Muscle layer of colon (tissue), 2 donors: ENCODE results near the gene MARCOL.
"Not testable (repeated sequence)": the region's sequence is repeated elsewhere in the genome, so short reads cannot be mapped to it uniquely, and the experiment has no call there.

Experiments
- H3K27ac ChIP-seq: one replicate; pipeline ENCODE4 v1.7.0; 2013; ENCODE audit warnings: low read depth, mild to moderate bottlenecking, low read length, moderate library complexity
- H3K27me3 ChIP-seq, 2 donors: one replicate each; pipeline ENCODE4 v1.7.0; 2013; ENCODE audit warnings: low read length in 2 of 2, mild to moderate bottlenecking in 2 of 2; ENCODE audit not compliant: insufficient read depth in 2 of 2, control insufficient read depth in 1 of 2
- H3K36me3 ChIP-seq: one replicate; pipeline ENCODE4 v1.7.0; 2013; ENCODE audit warnings: mild to moderate bottlenecking, low read length; ENCODE audit not compliant: insufficient read depth
- H3K4me1 ChIP-seq: one replicate; pipeline ENCODE4 v1.7.0; 2013; ENCODE audit warnings: mild to moderate bottlenecking, low read length; ENCODE audit not compliant: insufficient read depth
- H3K4me3 ChIP-seq, 2 donors: one replicate each; pipeline ENCODE4 v1.7.0; 2013; ENCODE audit warnings: low read length in 2 of 2, low read depth in 1 of 2, mild to moderate bottlenecking in 1 of 2, moderate library complexity in 1 of 2
- H3K9ac ChIP-seq: one replicate; pipeline ENCODE4 v1.7.0; 2013; ENCODE audit warnings: low read length
- H3K9me3 ChIP-seq: one replicate; pipeline ENCODE4 v1.7.0; 2013; ENCODE audit warnings: mild to moderate bottlenecking, low read length
- donor health status: abdominal sarcoma.
- donor health status: Adenocarcinoma of cecum.

Gene MARCOL

DNA sequence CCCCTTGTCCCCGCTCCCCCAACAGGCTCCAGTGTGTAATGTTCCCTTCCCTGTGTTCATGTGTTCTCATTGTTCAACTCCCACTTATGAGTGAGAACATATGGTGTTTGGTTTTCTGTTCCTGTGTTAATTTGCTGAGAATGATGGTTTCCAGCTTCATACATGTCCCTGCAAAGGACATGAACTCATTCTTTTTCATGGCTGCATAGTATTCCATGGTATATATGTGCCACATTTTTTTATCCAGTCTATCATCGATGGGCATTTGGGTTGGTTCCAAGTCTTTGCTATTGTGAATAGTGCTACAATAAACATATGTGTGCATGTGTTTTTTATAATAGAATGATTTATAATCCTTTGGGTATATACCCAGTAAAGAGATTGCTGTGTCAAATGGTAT is 36.8 kb downstream of the MARCOL start:
- not testable (repeated sequence) for H3K4me3 ChIP-seq, H3K27me3 ChIP-seq, H3K27ac ChIP-seq

DNA sequence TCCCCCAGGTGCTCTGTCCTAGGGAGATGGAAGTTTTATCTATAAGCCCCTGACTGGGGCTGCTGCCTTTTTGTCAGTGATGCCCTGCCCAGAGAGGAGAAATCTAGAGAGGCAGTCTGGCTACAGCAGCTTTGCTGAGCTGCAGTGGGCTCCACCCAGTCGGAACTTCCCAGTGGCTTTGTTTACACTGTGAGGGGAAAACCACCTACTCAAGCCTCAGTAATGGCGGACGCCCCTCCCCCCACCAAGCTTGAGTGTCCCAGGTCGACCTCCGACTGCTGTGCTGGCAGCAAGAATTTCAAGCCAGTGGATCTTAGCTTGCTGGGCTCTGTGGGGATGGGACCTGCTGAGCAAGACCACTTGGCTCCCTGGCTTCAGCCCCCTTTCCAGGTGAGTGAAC is 42.6 kb downstream of the MARCOL start:
- not testable (repeated sequence) for H3K4me3 ChIP-seq, H3K9me3 ChIP-seq, H3K9ac ChIP-seq, H3K27ac ChIP-seq, H3K4me1 ChIP-seq, H3K27me3 ChIP-seq, H3K36me3 ChIP-seq

More for the DNA sequence above, 36.8 kb downstream of the MARCOL start:
- H3K4me1 ChIP-seq, H3K9me3 ChIP-seq, H3K9ac ChIP-seq, H3K36me3 ChIP-seq: not testable (repeated sequence)

DNA sequence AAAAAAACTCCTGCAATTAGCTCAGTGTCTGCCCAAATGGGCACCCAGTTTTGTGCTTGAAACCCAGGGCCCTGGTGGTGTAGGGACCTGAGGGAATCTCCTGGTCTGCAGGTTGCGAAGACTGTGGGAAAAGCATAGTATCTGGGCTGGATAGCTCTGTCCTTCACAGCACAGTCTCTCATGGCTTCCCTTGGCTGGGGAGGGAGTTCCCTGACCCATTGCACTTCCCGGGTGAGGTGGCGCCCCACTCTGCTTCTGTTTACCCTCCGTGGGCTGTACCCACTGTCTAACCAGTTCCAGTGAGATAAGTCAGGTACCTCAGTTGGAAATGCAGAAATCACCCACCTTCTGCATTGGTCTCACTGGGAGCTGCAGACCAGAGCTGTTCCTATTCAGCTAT is 43.0 kb downstream of the MARCOL start:
- not testable (repeated sequence) for H3K27ac ChIP-seq, H3K9me3 ChIP-seq, H3K4me3 ChIP-seq, H3K9ac ChIP-seq, H3K4me1 ChIP-seq, H3K36me3 ChIP-seq, H3K27me3 ChIP-seq

DNA sequence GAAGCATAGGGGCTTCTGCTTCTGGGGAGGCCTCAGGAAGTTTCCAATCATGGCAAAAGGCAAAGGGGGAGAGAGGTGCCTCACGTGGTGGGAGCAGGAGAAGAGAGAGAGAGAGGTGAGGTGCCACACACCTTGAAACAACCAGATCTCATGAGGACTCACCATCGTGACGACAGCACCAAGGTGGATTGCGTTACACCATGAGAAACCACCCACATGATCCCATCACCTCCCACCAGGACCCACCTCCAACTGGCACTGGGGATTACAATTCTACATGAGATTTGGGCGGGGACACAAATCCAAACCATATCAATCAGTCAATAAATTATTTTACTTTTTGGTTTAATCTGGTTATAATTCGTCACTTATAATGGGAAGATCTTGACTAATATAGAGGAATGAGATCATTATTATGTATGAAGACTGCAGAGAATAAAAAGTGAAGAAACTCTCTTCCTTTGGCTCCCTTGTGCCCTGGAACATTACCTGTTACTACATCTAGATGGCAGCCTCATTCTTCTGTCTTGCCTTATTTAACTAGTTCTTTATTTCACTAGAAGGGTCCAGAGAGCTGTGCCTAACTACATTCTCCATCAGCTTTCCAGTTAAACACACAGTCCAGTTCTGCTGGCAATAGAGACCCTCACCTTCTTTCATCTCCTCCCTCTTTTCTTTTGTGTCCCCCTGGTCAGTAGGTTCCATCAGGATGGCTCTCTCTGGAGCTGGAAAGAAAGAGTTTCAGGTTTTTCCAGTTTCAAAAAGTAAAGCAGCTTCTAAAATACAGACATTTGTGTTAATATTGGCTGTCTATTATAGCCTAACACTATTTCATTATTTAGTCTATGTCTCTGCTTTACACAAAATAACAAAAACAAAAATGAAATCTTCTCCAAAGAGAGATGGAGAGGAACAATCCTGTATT is 52.2 kb downstream of the MARCOL start:
- Histone ChIP-seq H3K4me1 (no peaks in the 10 kb centered on the region), H3K27me3 (no peaks in the 10 kb centered on the region), H3K4me3 (no peak overlapping the region), H3K9me3 (no peaks in the 10 kb centered on the region), H3K27ac (no peak overlapping the region), H3K9ac (no peak overlapping the region), H3K36me3 (no peaks in the 10 kb centered on the region)
